Measurements from ENCODE around the gene FAM222A. TPM values are rescaled to one million over a fixed set of nuclear protein-coding genes. Genes with fewer than 3 reads are reported as not detected.

FAM222A gene
- total and polyA plus RNA-seq, 2 of the 4 experiments (the other 2 are of a cell fraction), result under 0.01 to 0.32 TPM

GRCh38 chr12:109673379-109673778, 40.2 kb upstream of the FAM222A start:
- Histone ChIP-seq H3K36me3 (ENCODE audit: control insufficient read depth, insufficient read depth, low read length) (no peaks in the 10 kb centered on the region), H3K4ac (ENCODE audit: low read depth, low read length) (no peak overlapping the region), H4K8ac (ENCODE audit: low read depth in 2 of 2, low read length in 2 of 2) (no peak overlapping the region), H3K14ac (replicated peaks; ENCODE audit: low read depth, low read length) (no peak overlapping the region), H3K79me1 (ENCODE audit: low read depth in 1 of 2, low read length in 2 of 2) (no peaks in the 10 kb centered on the region), H3K18ac (ENCODE audit: low read depth, low read length) (no peak overlapping the region), H3K4me3 (ENCODE audit: insufficient read depth, low read depth, low read length) (no peak overlapping the region), H2BK5ac (ENCODE audit: low read depth, low read length, poor library complexity, severe bottlenecking) (no peak overlapping the region), H4K5ac (ENCODE audit: low read depth, low read length) (no peak overlapping the region), H2AK5ac (ENCODE audit: low read depth, low read length) (no peak overlapping the region), H3K9me3 (ENCODE audit: control insufficient read depth, insufficient read depth, low read length) (peaks cover 2% of the 10 kb centered on the region; the same call in 1 of the 2 replicates), H4K20me1 (ENCODE audit: insufficient read depth, low read length) (no peaks in the 10 kb centered on the region), H3K9ac (ENCODE audit: low read depth, low read length) (no peak overlapping the region), H3K23ac (ENCODE audit: low read depth, low read length) (no peak overlapping the region), H2BK15ac (ENCODE audit: low read depth, low read length) (no peak overlapping the region), H4K91ac (ENCODE audit: insufficient read depth, low read depth, low read length) (no peak overlapping the region), H3K4me1 (ENCODE audit: control insufficient read depth, insufficient read depth, low read length) (no peaks in the 10 kb centered on the region), H2AFZ (replicated peaks; ENCODE audit: low read length, poor library complexity) (no peak overlapping the region), H2BK20ac (ENCODE audit: low read depth, low read length) (no peak overlapping the region), H2AK9ac (replicated peaks; ENCODE audit: low read depth, low read length, poor library complexity) (no peak overlapping the region), H3K27ac (ENCODE audit: insufficient read depth, low read length) (no peak overlapping the region), H3K56ac (ENCODE audit: extremely low read depth, insufficient read depth, low read length) (no peak overlapping the region), H3K9me1 (ENCODE audit: insufficient read depth, low read length) (peaks cover 3% of the 10 kb centered on the region; the same call in 1 of the 2 replicates), H2BK120ac (ENCODE audit: low read depth, low read length) (no peak overlapping the region), H3K4me2 (ENCODE audit: low read depth, low read length) (no peak overlapping the region), H3K27me3 (ENCODE audit: control insufficient read depth, insufficient read depth, low read length) (peaks cover 30% of the 10 kb centered on the region)
- no peak for DNase-seq
- POLR2A ChIA-PET (ENCODE audit: unreplicated experiment), result no interaction called here
- no peak for ATAC-seq (ENCODE audit: low read depth)
- CTCF ChIA-PET, result no interaction called here
- no CpG with 5 or more reads among the region's 3 CpGs for WGBS, 2 experiments (ENCODE audit: extremely low coverage in 2 of 2, insufficient read length in 1 of 2)
- intact Hi-C loops (cut with micrococcal nuclease) (no loop called here), dilution Hi-C loops (cut with HindIII; ENCODE audit: low sequenced_read_pairs, unreplicated experiment) (no loop called here), in situ Hi-C loops (cut with MboI; ENCODE audit: low sequenced_read_pairs) (no loop called here)
- BruUV-seq (replicated peaks), result no TSS peak
- no peak for TF ChIP-seq CTCF (conservative IDR thresholded peaks at IDR 0.05; ENCODE audit: low read depth, low read length)
- no peak for TF ChIP-seq ELK1 (IDR thresholded peaks at IDR 0.05; ENCODE audit: borderline replicate concordance, low read depth, low read length)
- no peak for TF ChIP-seq RCOR1 (IDR thresholded peaks at IDR 0.05; ENCODE audit: insufficient replicate concordance, low read length)
- TF ChIP-seq POLR2A (IDR thresholded peaks at IDR 0.05; ENCODE audit: low read depth, low read length), result no peak
- TF ChIP-seq CEBPB (IDR thresholded peaks at IDR 0.05; ENCODE audit: low read depth, low read length), result no peak
- no peak for TF ChIP-seq MAFK (IDR thresholded peaks at IDR 0.05; ENCODE audit: low read depth, low read length)
- TF ChIP-seq RAD21 (IDR thresholded peaks at IDR 0.05; ENCODE audit: low read length), result no peak
- TF ChIP-seq MXI1 (IDR thresholded peaks at IDR 0.05; ENCODE audit: borderline replicate concordance, low read depth, low read length), result no peak
- TF ChIP-seq FOS (IDR thresholded peaks at IDR 0.05; ENCODE audit: low read depth, low read length), result no peak
- no peak for TF ChIP-seq RFX5 (IDR thresholded peaks at IDR 0.05; ENCODE audit: low read depth, low read length)
- no peak for TF ChIP-seq NFE2L2 (IDR thresholded peaks at IDR 0.05; ENCODE audit: low read depth, low read length)
- no peak for TF ChIP-seq SMC3 (IDR thresholded peaks at IDR 0.05; ENCODE audit: low read depth, low read length)
- TF ChIP-seq BHLHE40 (IDR thresholded peaks at IDR 0.05; ENCODE audit: low read depth, low read length), result no peak
- no peak for TF ChIP-seq MAZ (IDR thresholded peaks at IDR 0.05; ENCODE audit: borderline replicate concordance, low read depth, low read length)
- no peak for TF ChIP-seq CHD1 (IDR thresholded peaks at IDR 0.05; ENCODE audit: low read depth, low read length)
